Tibial nerve (tissue), 4 donors: Measurements from ENCODE around the gene SLC18A2. TPM values are rescaled to one million over a fixed set of nuclear protein-coding genes. Genes with fewer than 3 reads are reported as not detected.
A peak's percentile ranks its signal among the peaks of the same experiment; 100 is the strongest.

Source experiments
- DNase-seq, 2 donors: peaks; one replicate each; pipeline ENCODE4 v3.0.0-alpha.2; 2019; ENCODE audit warnings: low spot score in 2 of 2
- H3K27ac ChIP-seq, 4 donors: fragments of 200-600 bp; sonication (generic) in 3 of 4; one replicate each; pipeline ENCODE4 v1.5.1; 2017 to 2019; ENCODE audit warnings: mild to moderate bottlenecking in 1 of 4
- H3K27me3 ChIP-seq, 2 donors: fragments of 200-600 bp; sonication (generic) in 1 of 2; one replicate each; pipeline versions ENCODE4 v1.5.1 to v1.6.0; 2017 to 2019
- H3K36me3 ChIP-seq, 3 donors: fragments of 200-600 bp; sonication (generic); one replicate each; pipeline ENCODE4 v1.5.1; 2018 to 2019
- H3K4me1 ChIP-seq, 4 donors: fragments of 200-600 bp; sonication (generic) in 3 of 4; one replicate each; pipeline ENCODE4 v1.5.1; 2017 to 2019
- H3K4me3 ChIP-seq, 4 donors: fragments of 200-600 bp; sonication (generic) in 3 of 4; one replicate each; pipeline ENCODE4 v1.5.1; 2017 to 2019; ENCODE audit warnings: mild to moderate bottlenecking in 1 of 4, moderate library complexity in 1 of 4
- H3K9me3 ChIP-seq, 4 donors: fragments of 200-600 bp; sonication (generic) in 3 of 4; one replicate each; pipeline ENCODE4 v1.5.1; 2017 to 2019
- EP300 ChIP-seq, 2 donors: sonication (generic); formaldehyde crosslinking; IDR thresholded peaks; one replicate each; pipeline ENCODE4 v1.6.1; 2017; ENCODE audit warnings: antibody characterized with exemption in 2 of 2, mild to moderate bottlenecking in 1 of 2
- POLR2A ChIP-seq, 2 donors: fragments of 450-650 bp; IDR thresholded peaks; one replicate each; pipeline ENCODE4 v1.6.1; 2017; ENCODE audit warnings: antibody characterized with exemption in 2 of 2, mild to moderate bottlenecking in 2 of 2, moderate library complexity in 2 of 2
- WGBS, 2 donors: methylation state at CpG; one replicate each; pipeline ENCODE4 v1.1.5; 2018; 5-methylcytosine and 5-hydroxymethylcytosine counted together
- total RNA-seq, 4 donors: library from RNA; depleted of rRNA; stranded (reverse); fragments of >200 nt; gene quantifications; one replicate each; pipeline ENCODE4 v1.1.0, GENCODE V29; 2016
- TF ChIP-seq, protein P1 (sequence below), 5 experiments: fragments of 200-600 bp in 3 of 5; fragments of 450-650 bp in 2 of 5; sonication (generic) in 3 of 5; IDR thresholded peaks; one replicate each; pipeline ENCODE4 v1.5.1; 2016 to 2019; ENCODE audit warnings: antibody characterized with exemption in 5 of 5, mild to moderate bottlenecking in 3 of 5, moderate library complexity in 2 of 5

Gene SLC18A2
- total RNA-seq, 4 donors from 2014 or later = 0.20 to 0.42 (median 0.22) TPM; not detected in 1

DNA sequence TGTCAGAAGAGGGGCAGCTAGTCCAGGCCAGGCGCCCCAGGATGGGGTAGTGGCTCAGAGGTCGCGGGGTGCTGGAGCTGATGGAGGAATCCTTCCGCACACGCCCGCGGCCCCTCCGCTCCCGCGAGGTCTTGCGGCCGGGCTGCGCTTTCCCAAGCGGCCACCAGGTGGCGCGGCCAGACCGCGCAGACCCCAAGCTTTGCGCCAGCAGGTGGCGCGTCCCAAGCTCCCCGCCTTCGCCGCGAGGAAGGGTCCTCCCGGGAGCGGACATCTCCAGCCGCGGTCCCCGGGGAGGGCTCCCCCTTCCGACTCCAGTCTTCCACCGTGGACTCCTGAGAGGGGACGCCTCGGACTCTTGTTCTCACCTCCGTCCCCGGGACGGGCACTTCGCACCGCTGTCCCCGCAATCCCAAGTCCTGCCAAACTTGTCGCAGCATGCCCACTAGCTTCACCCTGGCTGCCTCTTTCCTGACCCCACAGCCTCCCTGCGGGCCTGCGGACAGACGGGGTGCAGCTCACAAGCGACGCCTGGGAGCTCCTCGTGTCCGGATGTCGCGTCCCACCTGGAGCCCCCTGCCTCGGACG, 24.2 kb upstream of the SLC18A2 start:
- H3K4me3 ChIP-seq = peak overlapping the region in 3 of 4 donors; percentile 23 to 52 (median 48)
- peak in 1 of 2 donors; percentile 45 for DNase-seq
- whole genome bisulfite sequencing, 2 donors = 1 to 5% methylated on average over 37 to 38 of the region's 52 CpGs

DNA sequence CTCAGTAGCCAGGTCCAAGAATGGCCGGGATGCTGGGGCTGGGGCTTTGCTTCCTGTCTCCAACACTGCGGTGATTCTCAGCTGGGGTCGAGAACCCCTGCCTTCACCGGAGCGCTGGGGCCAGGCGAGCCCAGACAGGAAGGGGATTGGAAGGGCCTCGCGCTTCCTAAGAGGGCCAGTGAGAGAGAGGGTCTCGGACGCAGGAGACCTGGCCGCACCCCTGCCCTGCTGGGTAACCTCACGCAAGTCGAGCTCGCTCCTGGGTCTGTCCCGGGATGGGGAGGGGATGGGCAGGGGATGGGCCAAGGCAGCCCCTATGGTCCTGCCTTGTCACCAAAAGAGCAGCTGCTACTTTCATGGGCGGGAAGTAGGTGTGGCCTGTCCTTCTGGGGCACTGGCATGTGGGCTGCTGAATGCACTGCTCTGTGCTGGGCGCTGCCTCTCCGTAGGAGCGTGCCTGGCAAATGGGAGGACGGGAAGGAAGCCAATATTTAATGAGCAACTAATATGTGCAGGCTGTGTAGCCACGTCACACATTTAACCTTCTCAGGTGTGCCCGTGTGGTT, 23.6 kb upstream of the SLC18A2 start:
- Histone ChIP-seq H3K36me3 (no peaks in the 10 kb centered on the region), H3K27ac (no peak overlapping the region), H3K9me3 (peaks cover 0 to 15% (median 0%) of the 10 kb centered on the region in 4 donors), H3K4me3 (peak overlapping the region in 3 of 4 donors; percentile 23 to 52 (median 48)), H3K27me3 (peaks cover 0 to 51% of the 10 kb centered on the region in 2 donors), H3K4me1 (peaks cover 0 to 14% (median 8%) of the 10 kb centered on the region in 4 donors)
- DNase-seq = no peak
- 21 to 40% methylated on average over 7 to 12 of the region's 22 CpGs for WGBS, 2 donors
- no peak for TF ChIP-seq EP300 (IDR thresholded peaks at IDR 0.05)

More for the DNA sequence above, 24.2 kb upstream of the SLC18A2 start:
- Histone ChIP-seq H3K36me3 (no peaks in the 10 kb centered on the region), H3K9me3 (peaks cover 0 to 20% (median 0%) of the 10 kb centered on the region in 4 donors), H3K27me3 (peaks cover 0 to 51% of the 10 kb centered on the region in 2 donors), H3K27ac (no peak overlapping the region), H3K4me1 (peaks cover 0 to 14% (median 8%) of the 10 kb centered on the region in 4 donors)
- no peak for TF ChIP-seq POLR2A (IDR thresholded peaks at IDR 0.05)
- no peak for TF ChIP-seq EP300 (IDR thresholded peaks at IDR 0.05)
- TF ChIP-seq, protein P1, sequence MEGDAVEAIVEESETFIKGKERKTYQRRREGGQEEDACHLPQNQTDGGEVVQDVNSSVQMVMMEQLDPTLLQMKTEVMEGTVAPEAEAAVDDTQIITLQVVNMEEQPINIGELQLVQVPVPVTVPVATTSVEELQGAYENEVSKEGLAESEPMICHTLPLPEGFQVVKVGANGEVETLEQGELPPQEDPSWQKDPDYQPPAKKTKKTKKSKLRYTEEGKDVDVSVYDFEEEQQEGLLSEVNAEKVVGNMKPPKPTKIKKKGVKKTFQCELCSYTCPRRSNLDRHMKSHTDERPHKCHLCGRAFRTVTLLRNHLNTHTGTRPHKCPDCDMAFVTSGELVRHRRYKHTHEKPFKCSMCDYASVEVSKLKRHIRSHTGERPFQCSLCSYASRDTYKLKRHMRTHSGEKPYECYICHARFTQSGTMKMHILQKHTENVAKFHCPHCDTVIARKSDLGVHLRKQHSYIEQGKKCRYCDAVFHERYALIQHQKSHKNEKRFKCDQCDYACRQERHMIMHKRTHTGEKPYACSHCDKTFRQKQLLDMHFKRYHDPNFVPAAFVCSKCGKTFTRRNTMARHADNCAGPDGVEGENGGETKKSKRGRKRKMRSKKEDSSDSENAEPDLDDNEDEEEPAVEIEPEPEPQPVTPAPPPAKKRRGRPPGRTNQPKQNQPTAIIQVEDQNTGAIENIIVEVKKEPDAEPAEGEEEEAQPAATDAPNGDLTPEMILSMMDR (IDR thresholded peaks at IDR 0.05) = peak; percentile 98 to 99 (median 99)

DNA sequence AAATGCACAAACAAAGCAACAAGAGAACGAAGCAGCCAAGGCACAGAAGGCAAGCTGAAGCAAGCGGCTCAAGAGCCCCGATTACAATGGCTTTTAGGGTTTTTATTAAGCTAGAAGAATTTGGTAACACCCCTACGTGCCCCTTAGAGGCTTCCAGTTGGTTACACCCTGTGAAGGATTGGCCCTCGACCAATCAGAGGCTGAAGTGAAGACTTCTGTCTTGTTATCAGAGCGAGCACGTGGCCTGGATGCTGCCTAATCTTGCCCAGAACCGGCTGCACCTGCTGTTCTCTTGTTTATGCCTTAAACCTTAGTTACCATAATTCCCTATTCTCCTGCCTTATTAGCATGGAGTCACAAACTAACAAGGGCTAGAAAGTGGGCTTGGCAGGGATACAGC, 22.3 kb upstream of the SLC18A2 start:
- 79 to 81% methylated on average over 8 of the region's 8 CpGs for WGBS, 2 donors

DNA sequence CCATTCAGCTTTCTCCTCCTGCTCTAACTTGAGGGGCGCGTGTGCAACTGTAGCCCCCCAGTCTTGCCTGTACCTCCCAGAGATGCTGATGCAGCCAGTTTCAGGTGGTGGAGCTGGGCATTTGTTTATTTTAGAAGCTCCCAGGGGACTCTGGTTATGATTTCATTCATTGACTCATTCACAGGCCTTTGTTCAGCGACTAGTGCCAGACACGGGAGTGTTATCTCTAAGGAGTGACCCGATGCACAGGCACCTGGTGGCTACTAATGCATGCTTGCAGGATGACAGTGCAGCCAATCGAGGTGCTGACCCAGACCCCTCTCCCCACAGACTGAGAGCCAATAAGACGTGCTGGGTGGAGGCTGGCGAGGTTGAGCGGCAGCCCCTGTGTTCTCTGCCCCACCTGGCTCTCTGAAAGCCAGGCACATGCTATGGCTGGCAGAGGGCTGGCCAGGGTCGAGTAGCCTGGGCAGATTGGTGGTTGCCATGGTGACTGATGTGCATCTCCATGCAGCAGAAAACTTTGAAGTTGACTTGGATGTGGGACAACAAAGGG, 19.7 kb upstream of the SLC18A2 start:
- TF ChIP-seq, protein P1 (IDR thresholded peaks at IDR 0.05) = no peak
- TF ChIP-seq EP300 (IDR thresholded peaks at IDR 0.05) (no peak), POLR2A (IDR thresholded peaks at IDR 0.05) (no peak)
- H3K27me3 ChIP-seq = peaks cover 0 to 43% of the 10 kb centered on the region in 2 donors
- no peak for DNase-seq
- H3K4me3 ChIP-seq = no peak overlapping the region
- no peak overlapping the region for H3K27ac ChIP-seq
- H3K36me3 ChIP-seq = no peaks in the 10 kb centered on the region
- WGBS, 2 donors = 48 to 62% methylated on average over 10 of the region's 10 CpGs
- no peaks in the 10 kb centered on the region for H3K9me3 ChIP-seq
- peaks cover 0 to 12% (median 8%) of the 10 kb centered on the region in 4 donors for H3K4me1 ChIP-seq

More for the DNA sequence above, 22.3 kb upstream of the SLC18A2 start:
- Histone ChIP-seq H3K36me3 (no peaks in the 10 kb centered on the region), H3K4me3 (no peak overlapping the region), H3K4me1 (peaks cover 0 to 14% (median 8%) of the 10 kb centered on the region in 4 donors), H3K27me3 (peaks cover 0 to 51% of the 10 kb centered on the region in 2 donors), H3K9me3 (peaks cover 0 to under 1% (median 0%) of the 10 kb centered on the region in 4 donors), H3K27ac (no peak overlapping the region)
- DNase-seq = no peak
- TF ChIP-seq, protein P1 (IDR thresholded peaks at IDR 0.05) = no peak
- no peak for TF ChIP-seq POLR2A (IDR thresholded peaks at IDR 0.05)

DNA sequence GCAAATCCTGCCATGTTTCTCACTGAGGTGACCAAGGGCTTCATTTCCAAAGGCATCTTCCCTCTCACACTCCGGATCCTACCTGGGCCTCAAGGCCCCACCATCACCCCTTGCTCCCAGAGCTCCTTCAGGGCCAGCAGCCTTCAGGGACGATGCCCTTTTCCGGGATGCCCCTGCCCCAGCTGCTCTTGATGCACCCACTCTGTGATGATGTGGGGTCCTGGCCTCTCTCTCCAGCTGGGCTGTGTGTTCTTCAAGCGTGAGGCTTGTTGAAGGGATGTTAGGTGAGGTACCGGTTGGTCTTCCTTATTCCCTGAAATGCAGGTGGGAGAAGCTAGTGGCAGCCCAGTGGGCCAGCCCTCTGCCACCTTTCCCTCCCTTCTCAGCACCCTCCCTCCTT, 18.4 kb upstream of the SLC18A2 start:
- H3K36me3 ChIP-seq = no peaks in the 10 kb centered on the region
- TF ChIP-seq, protein P1 (IDR thresholded peaks at IDR 0.05) = no peak
- TF ChIP-seq EP300 (IDR thresholded peaks at IDR 0.05) = no peak
- TF ChIP-seq POLR2A (IDR thresholded peaks at IDR 0.05) = no peak
- DNase-seq = no peak
- no peaks in the 10 kb centered on the region for H3K4me1 ChIP-seq
- no peak overlapping the region for H3K4me3 ChIP-seq
- peaks cover 0 to 29% of the 10 kb centered on the region in 2 donors for H3K27me3 ChIP-seq
- 88 to 95% methylated on average over 3 to 5 of the region's 5 CpGs for WGBS, 2 donors
- H3K27ac ChIP-seq = no peak overlapping the region
- H3K9me3 ChIP-seq = no peaks in the 10 kb centered on the region
